Fibroblast of skin of back (primary cell): ENCODE measurements around the gene FAIM2.

Experiments used
- DNase-seq: peaks from one replicate; pipeline ENCODE4 v3.0.0-alpha.2; 2013

The FAIM2 gene

DNA sequence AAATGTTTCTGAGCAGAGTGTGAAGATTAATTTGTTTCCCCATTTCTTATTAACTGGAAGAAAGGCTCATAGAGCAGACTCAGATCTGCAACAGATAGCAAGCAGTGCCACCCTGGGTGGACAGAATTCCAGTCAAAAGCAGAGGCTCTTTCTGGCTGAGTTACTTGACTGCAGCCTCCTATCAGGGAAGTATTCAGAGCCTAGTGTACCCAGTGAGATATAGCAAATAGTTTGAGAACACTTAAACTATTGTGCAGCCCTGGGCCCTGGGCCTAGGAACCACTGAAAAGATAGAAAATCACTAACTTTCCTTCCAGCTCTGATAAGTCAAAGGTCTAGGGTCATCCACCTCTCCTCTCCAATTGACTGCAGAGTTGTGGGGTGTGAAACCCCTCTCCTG lies 35.6 kb upstream of the FAIM2 start:
- no peak for DNase-seq

DNA sequence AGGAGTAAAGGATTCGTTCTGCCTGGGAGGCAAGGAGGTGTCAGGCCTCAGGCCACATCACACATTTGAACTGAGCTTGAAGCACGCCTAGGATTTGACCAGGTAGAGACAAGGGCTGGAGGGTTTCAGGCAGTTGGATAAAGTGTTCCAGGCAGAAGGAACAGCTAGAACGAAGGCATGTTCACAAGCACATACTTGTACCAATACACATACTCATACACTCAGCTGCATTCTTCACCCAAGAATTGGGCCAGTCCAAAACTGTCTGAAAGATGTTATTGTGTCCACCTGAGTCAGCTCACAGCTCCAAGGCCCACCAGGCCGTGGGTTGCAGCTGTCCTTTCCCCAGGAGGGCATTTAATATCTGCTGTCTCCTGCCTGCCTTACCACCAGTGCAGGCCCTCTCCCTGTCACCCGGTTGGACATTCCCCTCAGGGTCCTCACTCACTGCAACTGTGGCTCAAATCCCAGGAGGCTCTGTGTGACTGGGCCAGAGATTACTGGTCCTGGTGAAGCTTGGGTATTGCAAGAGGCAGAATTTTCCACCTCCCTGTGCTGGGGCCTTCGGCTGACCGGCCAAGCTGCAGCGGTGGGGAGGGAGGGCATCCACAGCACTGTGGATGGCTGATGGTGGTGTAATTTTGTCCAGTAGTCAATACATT lies 34.1 kb upstream of the FAIM2 start:
- DNase-seq, result no peak

DNA sequence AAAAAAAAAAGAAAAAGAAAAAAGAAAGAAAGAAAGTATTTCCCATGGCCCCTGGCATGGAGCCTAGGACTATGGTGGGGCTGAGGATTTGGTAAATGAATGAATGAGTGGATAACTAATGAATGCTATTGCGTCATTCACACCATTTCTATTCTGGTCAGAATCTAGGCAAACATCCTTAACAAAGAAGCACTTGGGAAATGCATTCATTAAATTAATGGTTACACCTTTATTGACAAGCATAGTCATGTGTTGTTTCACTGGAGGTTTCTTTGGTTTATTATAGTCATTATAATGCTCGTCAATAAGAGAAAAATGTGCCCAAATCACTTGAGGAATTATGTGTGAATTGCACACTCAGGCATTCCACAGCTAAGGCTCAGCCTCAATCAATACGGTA lies 33.2 kb upstream of the FAIM2 start:
- DNase-seq, result no peak

DNA sequence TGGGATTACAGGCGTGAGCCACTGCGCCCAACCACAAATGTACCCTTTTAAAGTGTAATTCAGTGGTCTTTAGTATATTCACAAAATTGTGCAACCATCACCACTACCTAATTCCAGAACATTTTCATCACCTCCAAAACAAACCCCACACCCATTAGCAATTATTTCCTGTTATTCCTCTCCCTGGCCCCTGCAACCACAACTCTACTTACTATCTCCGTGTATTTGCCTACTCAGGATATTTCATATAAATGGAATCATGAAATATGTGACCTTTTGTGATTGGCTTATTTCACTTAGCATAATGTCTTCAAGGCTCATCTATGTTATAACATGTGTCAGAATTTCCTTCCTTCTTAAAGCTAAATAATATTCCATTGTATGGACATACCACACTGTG lies 30.8 kb upstream of the FAIM2 start:
- no peak for DNase-seq

DNA sequence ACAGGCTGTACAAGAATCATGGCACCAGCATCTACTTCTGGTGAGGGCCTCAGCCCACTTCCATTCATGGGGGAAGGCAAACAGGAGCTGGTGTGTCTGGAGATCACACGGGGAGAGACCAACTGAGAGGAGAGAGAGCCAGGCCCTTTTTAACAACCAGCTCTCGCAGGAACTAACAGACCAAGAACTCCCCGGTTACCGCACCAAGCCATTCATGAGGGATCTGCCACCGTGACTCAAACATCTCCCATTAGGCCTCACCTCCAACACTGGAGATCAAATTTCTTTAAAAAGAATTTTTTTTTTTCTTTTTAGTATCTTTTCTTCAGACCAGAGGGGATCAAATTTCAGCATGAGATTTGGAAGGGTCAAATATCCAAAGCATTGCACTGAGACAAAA lies 30.1 kb upstream of the FAIM2 start:
- DNase-seq, result peak; percentile 40

DNA sequence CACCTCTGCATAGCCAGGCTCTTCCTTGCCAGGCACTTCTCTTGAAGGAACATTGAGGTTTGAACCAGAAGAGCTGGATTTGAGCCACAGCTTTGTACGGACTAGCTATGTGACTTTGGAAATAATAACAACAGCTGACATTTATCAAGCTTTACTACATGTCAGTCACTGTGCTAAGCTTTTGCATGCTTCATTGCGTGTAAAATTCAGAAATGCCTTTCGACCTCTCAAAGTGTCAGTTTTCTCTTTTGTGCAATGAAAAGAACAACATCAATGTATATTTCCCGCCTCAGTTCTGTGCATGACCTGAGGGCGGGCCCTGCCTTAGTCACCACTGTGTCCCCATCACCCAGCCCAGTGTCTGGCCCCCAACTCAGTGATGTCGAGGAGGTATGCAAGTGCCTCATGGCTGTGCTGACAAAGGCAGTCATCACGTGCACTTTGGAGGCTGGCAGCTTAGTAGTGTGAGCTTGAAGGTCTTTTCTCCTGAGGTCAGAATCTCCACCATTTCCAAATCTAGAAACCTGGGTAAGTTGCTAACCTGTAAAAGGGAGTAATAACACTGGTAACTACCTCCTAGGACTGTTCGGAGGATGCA lies 28.9 kb upstream of the FAIM2 start:
- no peak for DNase-seq

DNA sequence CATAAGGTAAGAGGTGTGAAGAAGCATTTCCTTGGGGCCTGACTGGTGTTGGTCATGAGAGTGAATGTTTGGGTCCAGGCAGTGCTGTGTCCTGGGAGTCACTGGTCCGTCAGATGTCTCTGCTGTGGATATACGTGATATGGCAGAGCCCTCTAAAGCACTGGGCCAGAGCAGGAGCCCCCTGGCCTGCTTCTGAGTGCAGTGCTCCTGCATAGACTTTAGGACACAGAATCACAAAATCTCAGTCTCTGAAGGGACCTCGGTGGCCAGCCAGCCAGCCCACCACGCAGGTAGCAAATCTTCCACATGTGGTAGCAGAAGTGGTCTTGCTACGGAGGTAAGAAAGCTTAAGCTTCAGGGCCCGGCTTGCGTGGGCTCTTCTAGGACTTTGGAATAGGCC lies 28.3 kb upstream of the FAIM2 start:
- DNase-seq, result no peak

DNA sequence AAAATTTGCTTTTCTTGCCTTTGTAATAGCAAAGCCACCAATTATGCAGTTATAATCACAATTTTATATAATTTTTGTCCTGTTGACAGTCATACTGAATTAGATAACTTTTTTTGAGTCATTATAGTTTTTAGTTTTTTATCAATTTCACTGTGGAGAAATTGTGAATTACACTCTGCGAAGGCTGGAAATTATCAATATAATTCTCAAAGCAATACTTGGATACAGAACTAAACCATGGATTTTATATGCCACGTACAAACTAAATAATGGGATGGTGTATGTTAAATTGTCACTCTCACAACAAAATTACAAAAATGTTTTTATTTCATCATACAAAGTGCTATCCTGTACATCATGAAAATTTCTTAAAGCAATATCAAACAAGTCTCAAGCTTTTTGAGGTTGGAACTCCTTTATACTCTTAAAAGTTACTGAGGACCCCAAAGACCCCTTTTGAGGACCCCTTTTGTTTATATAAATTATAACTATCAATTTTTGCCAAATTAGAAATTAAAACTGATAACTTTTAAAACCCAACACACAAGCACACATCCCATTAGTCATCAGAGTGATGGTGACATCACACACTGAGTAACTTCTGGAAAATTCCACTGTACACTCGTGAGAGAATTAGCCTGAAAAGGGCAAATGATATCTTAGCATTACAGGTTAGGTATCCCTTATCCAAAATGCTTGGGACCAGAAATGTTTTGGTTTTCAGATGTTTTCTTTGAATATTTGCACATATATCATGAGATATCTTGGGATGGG lies 27.0 kb upstream of the FAIM2 start:
- DNase-seq, result peak; percentile 73

DNA sequence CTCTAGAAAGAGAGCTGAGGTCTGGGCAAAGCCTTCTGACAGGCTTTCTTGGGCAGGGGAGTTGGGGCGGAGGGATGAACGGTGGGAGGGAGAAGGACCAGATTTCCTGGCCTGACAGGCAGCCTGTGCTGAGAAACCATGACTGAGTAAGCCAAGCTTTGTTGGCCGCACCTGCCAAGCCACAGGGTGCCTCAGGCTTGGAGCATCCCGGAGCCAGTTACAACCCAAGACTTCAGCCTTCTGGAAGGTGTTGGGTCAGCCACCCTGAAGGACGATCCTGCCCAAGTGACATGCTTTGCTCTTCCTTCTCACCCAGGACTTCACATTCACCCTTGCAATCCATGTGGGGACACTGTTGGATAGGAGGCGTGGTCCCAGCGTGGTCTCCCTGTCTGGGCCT lies 25.9 kb upstream of the FAIM2 start:
- DNase-seq, result no peak

DNA sequence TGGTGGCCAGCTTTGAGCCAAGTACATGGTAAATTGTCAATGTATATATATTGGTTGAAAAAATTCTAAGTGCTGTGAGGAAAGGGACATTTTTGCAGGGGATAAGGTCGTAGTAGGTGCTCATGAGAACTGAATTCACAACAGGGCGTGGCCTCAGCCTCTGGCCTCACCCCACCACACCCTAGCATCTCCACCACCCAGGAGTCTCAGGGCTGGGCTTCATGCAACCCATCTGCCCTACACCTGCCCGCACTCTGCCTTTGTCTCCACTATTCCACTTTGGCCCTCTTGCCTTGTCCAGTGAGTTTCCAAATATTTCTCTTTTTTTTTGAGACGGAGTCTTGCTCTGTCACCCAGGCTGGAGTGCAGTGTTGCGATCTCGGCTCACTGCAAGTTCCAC lies 24.8 kb upstream of the FAIM2 start:
- no peak for DNase-seq

DNA sequence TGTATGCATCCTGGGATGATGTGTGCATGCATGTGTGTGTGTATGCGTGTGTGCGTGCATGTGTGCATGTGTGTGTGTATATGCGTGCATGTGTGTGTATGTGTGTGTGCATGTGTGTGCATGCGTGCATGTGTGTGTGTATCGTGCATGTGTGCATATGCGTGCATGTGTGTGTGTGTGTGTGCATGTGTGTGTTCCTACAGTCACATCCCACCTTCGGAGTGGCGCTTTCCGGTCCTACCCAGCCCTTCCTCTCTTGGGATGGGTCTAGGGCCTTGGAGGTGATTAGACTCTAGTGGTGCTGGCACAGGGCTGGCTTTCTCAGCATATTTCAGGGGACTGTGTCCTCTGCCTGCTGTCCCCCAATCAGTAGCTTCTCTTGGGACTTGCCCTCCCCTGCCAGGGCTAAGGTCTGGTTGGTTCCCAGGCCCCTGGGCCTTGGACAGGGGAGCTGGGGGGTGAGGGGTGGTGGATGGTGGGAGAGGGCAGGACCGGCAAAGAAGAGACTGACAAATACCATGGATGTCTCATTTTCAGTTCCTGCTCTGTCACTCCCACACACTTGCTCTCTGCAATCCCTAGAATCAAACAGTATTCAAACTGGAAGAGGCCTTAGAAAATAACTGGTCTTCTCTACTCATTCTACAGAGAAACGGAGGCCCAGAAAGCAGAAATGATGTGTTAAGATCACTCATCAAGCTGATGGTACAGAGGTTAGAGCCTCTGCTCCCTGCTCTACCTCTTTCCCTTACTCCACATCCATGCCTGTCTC lies 21.9 kb upstream of the FAIM2 start:
- DNase-seq, result no peak

DNA sequence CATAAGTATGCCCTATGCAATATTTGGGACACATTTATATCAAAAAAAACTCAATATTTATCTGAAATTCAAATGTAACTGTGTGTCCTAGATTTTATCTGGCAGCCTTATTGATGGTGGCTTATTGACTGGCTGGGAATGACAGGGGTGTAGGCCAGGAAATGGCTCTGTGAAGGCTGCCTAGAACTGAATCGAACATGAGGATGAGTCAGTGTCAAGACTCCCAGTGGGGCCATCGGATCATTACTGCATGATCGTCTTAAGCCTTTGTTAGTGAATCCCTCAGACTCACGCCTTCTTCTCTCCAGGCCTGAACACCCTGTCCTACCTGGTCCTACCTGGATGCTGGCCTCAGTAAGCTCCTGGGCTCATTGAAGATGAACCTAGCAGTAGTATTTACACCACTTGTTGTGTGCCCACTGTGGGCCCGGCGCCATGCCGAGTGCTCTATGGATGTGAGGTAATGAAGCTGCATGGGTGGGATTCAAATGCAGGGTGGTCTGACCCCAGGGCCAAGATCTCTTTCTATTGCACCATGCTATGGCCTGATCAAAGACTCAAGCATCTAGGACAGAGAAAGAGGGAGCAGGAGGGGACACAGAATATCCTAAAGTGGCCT lies 21.0 kb upstream of the FAIM2 start:
- no peak for DNase-seq

DNA sequence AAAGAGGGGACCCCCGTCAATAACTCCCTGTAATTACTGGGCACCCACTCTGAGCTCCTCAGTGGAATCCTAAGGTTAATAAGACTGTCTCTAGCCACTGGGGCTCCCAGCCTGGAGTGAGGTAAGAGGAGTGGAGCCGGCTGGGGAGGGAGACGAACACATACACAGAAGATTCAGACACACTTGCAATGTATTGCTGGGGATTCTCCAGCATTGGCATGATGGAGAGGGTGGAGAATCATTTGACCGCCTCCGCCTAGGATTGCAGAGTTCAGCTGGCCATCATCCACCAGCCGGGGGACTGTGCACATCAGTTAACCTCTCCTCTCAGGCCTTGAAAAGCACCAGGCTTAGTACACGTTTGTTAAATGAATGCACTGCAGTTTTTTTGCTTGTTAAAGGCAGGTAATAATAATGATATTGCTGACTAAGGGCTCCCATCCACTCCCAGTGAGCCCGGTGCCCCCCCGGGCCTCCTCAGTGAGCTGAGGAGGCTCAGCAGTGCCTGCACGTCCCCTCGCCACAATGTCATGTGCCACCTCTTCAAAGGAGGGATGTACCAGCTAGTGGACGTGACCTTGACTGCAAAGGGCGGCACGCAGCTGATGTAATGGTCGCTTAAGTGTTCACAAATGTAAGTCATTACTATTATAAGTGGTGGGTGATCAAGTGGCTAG lies 20.3 kb upstream of the FAIM2 start:
- no peak for DNase-seq

DNA sequence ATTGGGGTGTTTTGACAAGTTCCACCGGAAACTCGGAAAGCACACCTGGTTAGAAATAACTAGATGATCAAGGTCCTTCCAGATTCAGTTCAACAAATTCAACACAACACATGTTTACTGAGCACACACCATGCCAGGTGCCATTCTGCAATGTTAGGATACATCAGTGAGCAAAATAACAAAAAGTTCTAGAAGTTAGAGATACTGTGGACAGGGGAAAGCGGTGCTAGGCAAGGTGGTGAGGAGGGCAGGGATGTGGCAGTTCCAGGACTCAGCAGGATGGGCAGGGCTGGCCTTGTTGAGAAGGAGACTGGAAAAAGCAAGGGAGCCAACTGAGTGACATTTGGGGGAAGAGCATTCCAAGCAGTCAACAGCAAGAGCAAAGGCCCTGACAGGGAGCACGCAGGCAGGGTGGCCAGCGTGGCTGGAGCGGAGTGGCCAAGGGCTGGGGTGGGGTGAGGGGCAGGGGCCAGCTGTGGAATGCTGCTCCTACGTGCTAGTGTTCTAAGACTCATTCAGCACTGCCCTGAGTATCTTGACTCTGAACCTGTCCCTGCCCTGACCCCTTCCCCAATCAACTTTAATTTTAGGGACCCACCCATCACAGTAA lies 19.4 kb upstream of the FAIM2 start:
- DNase-seq, result no peak

DNA sequence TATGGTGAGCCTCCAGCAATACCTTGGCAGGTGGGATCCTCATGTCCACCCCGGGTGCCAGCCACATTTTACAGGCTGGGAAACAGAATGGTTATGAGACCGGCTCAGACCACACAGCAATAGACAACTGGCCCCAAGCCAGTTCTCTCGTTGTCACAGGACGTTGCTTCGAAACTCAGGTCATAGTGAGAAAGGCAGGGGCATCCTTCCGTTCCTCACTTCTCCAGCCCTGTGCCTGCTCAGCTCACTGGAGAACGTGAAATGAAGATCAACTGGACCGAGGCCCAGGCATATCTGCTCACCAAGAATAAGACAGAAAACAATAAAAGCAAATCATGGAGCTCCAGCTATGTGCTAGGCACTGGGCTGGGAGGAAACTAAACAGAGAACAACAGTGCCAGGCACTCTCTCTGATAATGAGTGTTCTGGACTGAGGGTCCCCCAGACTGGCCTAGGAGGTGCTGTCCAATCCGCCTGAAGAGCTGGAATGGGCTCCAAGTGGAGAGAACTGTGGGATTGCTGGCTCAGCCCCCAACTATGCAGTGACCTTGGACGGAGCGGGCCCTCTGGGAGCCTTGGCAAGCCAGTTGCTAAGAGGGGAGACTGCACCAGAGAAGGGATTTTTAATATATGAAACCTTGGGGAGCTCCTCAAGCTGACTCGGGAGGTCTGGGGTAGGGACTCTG lies 18.8 kb upstream of the FAIM2 start:
- DNase-seq, result no peak

DNA sequence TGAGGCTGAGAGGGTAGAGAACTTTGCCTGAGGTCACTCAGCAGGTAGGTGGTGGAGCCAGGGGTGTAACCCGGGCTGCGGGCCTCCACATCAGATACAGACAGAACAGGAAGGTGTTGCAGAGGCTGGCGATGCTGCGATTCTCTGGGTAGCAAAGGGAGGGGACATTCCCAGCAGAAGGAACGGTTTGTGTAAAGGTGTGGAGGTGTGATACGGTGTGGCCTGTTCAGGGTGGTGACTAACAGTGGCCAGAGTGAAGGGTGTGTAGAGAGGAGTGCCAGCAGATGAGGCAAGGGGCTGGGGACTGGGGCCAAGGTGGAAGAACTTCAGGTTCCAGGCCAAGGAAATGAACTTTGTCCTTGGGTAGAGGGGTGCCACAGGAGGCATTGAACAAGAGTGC lies 18.2 kb upstream of the FAIM2 start:
- no peak for DNase-seq

DNA sequence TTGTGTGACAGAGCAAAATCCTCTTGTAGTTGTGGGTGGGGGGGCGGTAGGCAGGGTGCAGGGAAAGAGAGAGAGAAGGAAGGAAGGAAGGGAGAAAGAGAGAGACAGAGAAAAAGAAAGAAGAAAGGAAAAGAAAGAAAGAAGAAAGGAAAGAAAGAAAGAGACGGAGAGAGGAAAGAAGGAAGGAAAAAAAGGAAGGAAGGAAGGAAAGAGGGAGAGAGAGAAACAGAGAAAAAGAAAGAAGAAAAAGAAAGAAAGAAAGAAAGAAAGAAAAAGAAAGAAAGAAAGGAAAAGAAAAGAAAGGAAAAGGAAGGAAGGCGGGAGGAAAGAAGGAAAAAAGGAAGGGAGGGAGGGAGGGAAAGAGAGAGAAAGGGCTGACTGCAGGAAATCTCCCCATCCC lies 17.6 kb upstream of the FAIM2 start:
- no peak for DNase-seq

DNA sequence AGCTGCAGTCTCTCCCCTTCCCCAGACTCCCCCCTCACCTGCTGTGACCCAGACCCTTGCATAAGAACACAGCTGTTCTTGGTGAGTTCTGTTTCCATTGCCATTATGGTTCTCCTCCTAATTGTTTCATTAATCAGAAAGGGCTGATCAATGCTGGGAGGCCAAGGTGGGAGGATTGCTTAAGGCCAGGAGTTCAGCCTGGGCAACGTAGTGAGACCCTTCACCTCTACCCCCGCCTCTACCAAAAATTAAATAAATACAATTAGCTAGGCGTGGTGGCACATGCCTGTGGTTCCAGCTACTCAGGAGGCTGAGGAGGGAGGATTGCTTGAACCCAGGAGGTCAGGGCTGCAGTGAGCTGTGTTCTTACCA lies 17.2 kb upstream of the FAIM2 start:
- no peak for DNase-seq

DNA sequence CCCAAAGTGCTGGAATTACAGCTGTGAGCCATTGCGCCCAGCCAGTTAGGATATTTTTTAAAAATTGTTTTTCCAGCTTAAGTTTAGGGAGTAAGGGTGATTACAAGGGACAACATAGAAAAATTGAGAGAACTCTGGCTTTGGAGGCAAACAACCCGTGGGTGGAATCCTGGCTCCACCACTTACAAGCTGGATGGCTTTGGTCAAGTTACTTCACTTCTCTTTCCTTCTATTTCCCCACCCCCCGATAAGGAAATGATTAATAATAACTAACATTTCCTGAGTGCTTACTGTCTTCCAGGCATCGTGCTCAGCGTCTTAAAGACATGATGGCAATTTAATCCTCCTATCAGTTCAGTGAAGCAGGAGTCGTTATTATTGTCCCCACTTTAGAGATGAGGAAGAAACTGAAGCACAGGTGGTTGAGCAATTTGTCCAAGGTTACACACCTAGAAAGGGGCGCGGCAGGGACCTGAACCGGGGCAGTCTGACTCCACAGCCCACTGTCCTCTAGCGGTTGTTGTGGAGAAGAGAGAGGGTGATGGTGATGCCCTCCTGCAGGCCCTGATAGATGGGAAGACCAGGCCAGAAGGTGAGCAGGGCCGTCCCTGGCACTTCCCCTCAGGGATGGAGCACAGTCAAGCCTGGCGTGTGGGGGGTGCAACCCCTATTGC lies 16.7 kb upstream of the FAIM2 start:
- no peak for DNase-seq

DNA sequence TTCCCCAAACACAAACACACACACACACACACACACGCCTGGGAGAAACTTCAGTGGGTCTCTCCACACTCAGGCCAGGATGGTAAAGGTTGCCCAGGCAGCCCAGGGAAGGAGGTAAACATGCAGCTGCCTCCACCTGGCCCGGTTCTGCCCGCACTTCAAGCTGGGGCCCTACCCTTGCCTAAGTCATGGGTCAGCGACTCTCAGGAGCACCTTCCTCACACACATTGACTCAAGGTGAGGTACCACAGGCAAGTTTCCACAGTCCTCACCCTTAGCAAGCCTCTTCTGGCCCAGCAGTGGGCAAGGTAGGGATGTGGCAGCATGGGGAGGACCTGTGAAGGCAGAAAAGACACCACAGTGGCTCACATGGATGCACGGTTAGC lies 14.1 kb upstream of the FAIM2 start:
- no peak for DNase-seq
